GM23248 (cell line): ENCODE measurements around the gene OR5K4. TPM values are rescaled to one million over a fixed set of nuclear protein-coding genes. Genes with fewer than 3 reads are reported as not detected.
"Not testable (repeated sequence)": the region's sequence is repeated elsewhere in the genome, so short reads cannot be mapped to it uniquely, and the experiment has no call there.

Source experiments
- DNase-seq: peaks from one replicate; pipeline ENCODE4 v3.0.0-alpha.2; 2015
- H2AFZ ChIP-seq: fragments of 200-600 bp; sonication (generic); 2 replicates; pipeline ENCODE4 v1.6.1; 2016; ENCODE audit warnings: antibody characterized with exemption
- H3F3A ChIP-seq: fragments of 200-600 bp; sonication (generic); 2 replicates; pipeline ENCODE4 v1.6.1; 2016; ENCODE audit warnings: mild to moderate bottlenecking, antibody characterized with exemption, mixed run types; ENCODE audit not compliant: insufficient read depth
- H3K27ac ChIP-seq: fragments of 200-600 bp; sonication (generic); 2 replicates; pipeline ENCODE4 v1.5.1; 2016; ENCODE audit warnings: mild to moderate bottlenecking
- H3K27me3 ChIP-seq: fragments of 200-600 bp; sonication (generic); replicated peaks from 2 replicates; pipeline ENCODE4 v1.6.1; 2016; ENCODE audit warnings: mild to moderate bottlenecking; ENCODE audit not compliant: insufficient read depth
- H3K36me3 ChIP-seq: fragments of 200-600 bp; sonication (generic); 2 replicates; pipeline ENCODE4 v1.6.1; 2016; ENCODE audit warnings: low read depth, mild to moderate bottlenecking
- H3K4me1 ChIP-seq: fragments of 200-600 bp; sonication (generic); 2 replicates; pipeline ENCODE4 v1.6.1; 2016; ENCODE audit warnings: mild to moderate bottlenecking; ENCODE audit not compliant: insufficient read depth
- H3K4me2 ChIP-seq: fragments of 200-600 bp; sonication (generic); one replicate; pipeline ENCODE4 v1.6.1; 2016; ENCODE audit warnings: mild to moderate bottlenecking; ENCODE audit not compliant: unreplicated experiment
- H3K4me3 ChIP-seq: fragments of 200-600 bp; sonication (generic); 2 replicates; pipeline ENCODE4 v1.5.1; 2016; ENCODE audit warnings: mild to moderate bottlenecking
- H3K79me2 ChIP-seq: fragments of 200-600 bp; sonication (generic); 2 replicates; pipeline ENCODE4 v1.6.1; 2016; ENCODE audit warnings: mild to moderate bottlenecking; ENCODE audit not compliant: insufficient read depth
- H3K9ac ChIP-seq: fragments of 200-600 bp; sonication (generic); 2 replicates; pipeline ENCODE4 v1.6.1; 2016; ENCODE audit warnings: mild to moderate bottlenecking
- H3K9me2 ChIP-seq: fragments of 200-600 bp; sonication (generic); 2 replicates; pipeline ENCODE4 v1.6.1; 2016; ENCODE audit warnings: mixed run types, mild to moderate bottlenecking, moderate library complexity; ENCODE audit not compliant: insufficient read depth
- H3K9me3 ChIP-seq: fragments of 200-600 bp; sonication (generic); one replicate; pipeline ENCODE4 v1.6.1; 2017; ENCODE audit warnings: low read depth
- H4K20me1 ChIP-seq: fragments of 200-600 bp; sonication (generic); 2 replicates; pipeline ENCODE4 v1.6.0; 2016; ENCODE audit not compliant: insufficient read depth
- EZH2 ChIP-seq: fragments of 200-600 bp; sonication (generic); IDR thresholded peaks from 2 replicates; pipeline ENCODE4 v1.6.1; 2018; ENCODE audit warnings: antibody characterized with exemption, mild to moderate bottlenecking; ENCODE audit not compliant: insufficient read depth, poor library complexity, severe bottlenecking
- EZH2phosphoT487 ChIP-seq: fragments of 200-600 bp; sonication (generic); IDR thresholded peaks from 2 replicates; pipeline ENCODE4 v1.6.1; 2018; ENCODE audit warnings: antibody characterized with exemption, moderate library complexity, mild to moderate bottlenecking, low read depth; ENCODE audit not compliant: insufficient read depth
- WGBS, 2 experiments: methylation state at CpG; one replicate each; pipeline ENCODE4 v1.1.6; 2015 to 2017; ENCODE audit warnings: low lambda C conversion rate in 2 of 2, low coverage in 1 of 2; ENCODE audit errors: missing lambda C conversion rate in 2 of 2; 5-methylcytosine and 5-hydroxymethylcytosine counted together
- in situ Hi-C: fragments of 300-500 bp; cut with MboI; formaldehyde crosslinking; loops from 2 replicates; pipeline ENCODE4 v1.15.0; 2020
- polyA plus RNA-seq: library from polyadenylated mRNA; unstranded; fragments of >200 nt; fragmentation: Nextera tagmentation; extraction: Ambion mirVana; gene quantifications from 2 replicates; pipeline ENCODE4 v1.2.1, GENCODE V29; 2016
- total RNA-seq: library from RNA; depleted of rRNA; stranded (reverse); fragments of >200 nt; shearing (Covaris generic); gene quantifications from 2 replicates; pipeline ENCODE4 v1.2.3, GENCODE V29; 2014

Gene OR5K4
- total and polyA plus RNA-seq, 2 experiments from 2014 or later, result not detected

DNA sequence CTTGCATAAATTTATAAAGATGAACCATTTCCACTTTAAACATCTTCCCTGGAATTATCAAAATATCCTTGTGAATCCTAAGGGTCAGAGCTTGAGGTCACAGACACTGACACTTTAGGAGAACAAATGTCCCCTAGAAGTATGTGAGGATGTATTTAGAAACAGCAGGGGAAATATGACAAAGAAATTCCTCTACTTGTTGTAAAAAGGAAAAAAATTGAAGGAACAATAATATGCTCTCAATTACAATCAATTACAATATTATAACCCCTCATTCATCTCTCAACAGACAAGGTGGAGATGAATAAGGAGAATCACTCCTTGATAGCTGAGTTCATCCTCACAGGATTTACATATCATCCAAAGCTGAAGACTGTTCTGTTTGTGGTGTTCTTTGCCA, 36.7 kb downstream of the OR5K4 start, which contains the start of gene OR5K3:
Gene OR5K3 (plus strand): TSS at position 301 of the 400 bp plus-strand sequence. CDS start 0 bp downstream, at position 301.
- in situ Hi-C loops, result no loop called here
- H3K4me2 ChIP-seq, result no peak within 1 kb of the TSS
- no peaks in the 10 kb centered on the region for H3F3A ChIP-seq
- no peaks in the 10 kb centered on the region for H3K4me1 ChIP-seq
- H3K9ac ChIP-seq, result no peak within 1 kb of the TSS
- no peaks in the 10 kb centered on the region for H3K27me3 ChIP-seq
- no peak for DNase-seq
- no peak within 1 kb of the TSS for H3K4me3 ChIP-seq
- H3K27ac ChIP-seq, result no peak within 1 kb of the TSS
- H3K9me2 ChIP-seq, result no peaks in the 10 kb centered on the region
- no peak within 1 kb of the TSS for H2AFZ ChIP-seq
- H3K9me3 ChIP-seq, result no peaks in the 10 kb centered on the region
- H3K36me3 ChIP-seq, result no peaks in the 10 kb centered on the region
- no peak for TF ChIP-seq EZH2phosphoT487
- TF ChIP-seq EZH2, result no peak
- no peaks in the 10 kb centered on the region for H4K20me1 ChIP-seq
- H3K79me2 ChIP-seq, result no peaks in the 10 kb centered on the region

- H3K4me3 ChIP-seq, result no peak overlapping the region
- H3K36me3 ChIP-seq, result no peaks in the 10 kb centered on the region
- H3K4me2 ChIP-seq, result no peak overlapping the region
- no peak overlapping the region for H3K9ac ChIP-seq
- no peaks in the 10 kb centered on the region for H4K20me1 ChIP-seq
- DNase-seq, result no peak
- H3K27me3 ChIP-seq, result no peaks in the 10 kb centered on the region
- in situ Hi-C loops, result no loop called here
- H3K79me2 ChIP-seq, result no peaks in the 10 kb centered on the region
- no peak for TF ChIP-seq EZH2phosphoT487
- TF ChIP-seq EZH2, result no peak
- H2AFZ ChIP-seq, result no peak overlapping the region
- no peak overlapping the region for H3K27ac ChIP-seq
- H3K9me3 ChIP-seq, result no peaks in the 10 kb centered on the region
- H3F3A ChIP-seq, result no peaks in the 10 kb centered on the region
- H3K9me2 ChIP-seq, result no peaks in the 10 kb centered on the region
- no peaks in the 10 kb centered on the region for H3K4me1 ChIP-seq
Measured at GRCh38 chr3:98395101-98395500, 41.4 kb downstream of the OR5K4 start.

DNA sequence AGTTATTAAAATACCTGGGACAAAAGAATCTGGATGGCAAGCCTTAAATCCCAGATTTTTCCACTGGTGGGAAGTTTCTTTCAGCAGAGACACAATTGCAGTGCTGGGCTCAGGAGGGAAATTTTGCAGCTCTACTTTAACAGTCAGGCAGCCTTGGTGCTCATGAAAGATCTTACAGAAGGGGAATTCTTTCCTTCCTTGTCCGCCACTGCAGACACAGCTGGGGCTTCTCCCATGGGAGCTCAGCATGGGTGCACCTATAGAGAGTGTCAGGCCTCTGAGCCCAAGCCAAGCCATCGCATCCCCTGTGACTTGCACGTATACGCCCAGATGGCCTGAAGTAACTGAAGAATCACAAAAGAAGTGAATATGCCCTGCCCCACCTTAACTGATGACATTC, 42.8 kb downstream of the OR5K4 start:
- H3K79me2 ChIP-seq, H3K9me2 ChIP-seq, H4K20me1 ChIP-seq, H3K9me3 ChIP-seq, H3K9ac ChIP-seq, H3K27ac ChIP-seq, H3K36me3 ChIP-seq, H3K4me2 ChIP-seq, DNase-seq, in situ Hi-C loops, H3F3A ChIP-seq, H2AFZ ChIP-seq, H3K27me3 ChIP-seq, H3K4me1 ChIP-seq, H3K4me3 ChIP-seq: not testable (repeated sequence)
- WGBS, 2 experiments, result 40% methylated on average over 4 of the region's 4 CpGs

- H3K36me3 ChIP-seq, result no peaks in the 10 kb centered on the region
- no peak overlapping the region for H2AFZ ChIP-seq
- H3K9me3 ChIP-seq, result no peaks in the 10 kb centered on the region
- no peaks in the 10 kb centered on the region for H3K79me2 ChIP-seq
- no peak for TF ChIP-seq EZH2
- no peak for TF ChIP-seq EZH2phosphoT487
- no peaks in the 10 kb centered on the region for H3F3A ChIP-seq
- H3K4me1 ChIP-seq, result no peaks in the 10 kb centered on the region
- no peaks in the 10 kb centered on the region for H4K20me1 ChIP-seq
- no peak overlapping the region for H3K4me2 ChIP-seq
- H3K27me3 ChIP-seq, result no peaks in the 10 kb centered on the region
- no peak overlapping the region for H3K9ac ChIP-seq
- H3K9me2 ChIP-seq, result no peaks in the 10 kb centered on the region
- no peak overlapping the region for H3K4me3 ChIP-seq
- in situ Hi-C loops, result no loop called here
- no peak overlapping the region for H3K27ac ChIP-seq
- no peak for DNase-seq
Measured at GRCh38 chr3:98398513-98398912, 44.9 kb downstream of the OR5K4 start.

- Histone ChIP-seq H3K4me3 (no peak overlapping the region), H3K9ac (no peak overlapping the region), H3F3A (no peaks in the 10 kb centered on the region), H3K27ac (no peak overlapping the region), H3K79me2 (no peaks in the 10 kb centered on the region), H3K27me3 (no peaks in the 10 kb centered on the region), H3K36me3 (no peaks in the 10 kb centered on the region), H4K20me1 (no peaks in the 10 kb centered on the region), H3K4me2 (no peak overlapping the region), H3K9me2 (no peaks in the 10 kb centered on the region), H2AFZ (no peak overlapping the region), H3K9me3 (no peaks in the 10 kb centered on the region), H3K4me1 (no peaks in the 10 kb centered on the region)
- in situ Hi-C loops, result no loop called here
- WGBS, 2 experiments, result 38% methylated on average over 1 of the region's 1 CpG
- no peak for DNase-seq
- TF ChIP-seq EZH2 (no peak), EZH2phosphoT487 (no peak)
Measured at GRCh38 chr3:98402507-98402906, 48.9 kb downstream of the OR5K4 start.
